Transverse colon (tissue), 4 donors: ENCODE data around the gene SELE.

ENCODE experiments used
- CTCF ChIP-seq, 5 experiments: fragments of 200-600 bp in 3 of 5; fragments of 450-650 bp in 2 of 5; sonication (generic) in 3 of 5; IDR thresholded peaks; 1 replicate in 2 of 5; 2 replicates in 3 of 5; pipeline ENCODE4 v1.5.1; 2016 to 2017; ENCODE audit warnings: antibody characterized with exemption in 5 of 5, inconsistent platforms in 3 of 5, mild to moderate bottlenecking in 2 of 5, moderate library complexity in 1 of 5
- EP300 ChIP-seq: sonication (generic); formaldehyde crosslinking; IDR thresholded peaks from one replicate; pipeline ENCODE4 v1.6.1; 2017; ENCODE audit warnings: antibody characterized with exemption, low read depth
- POLR2A ChIP-seq: fragments of 450-650 bp; IDR thresholded peaks from one replicate; pipeline ENCODE4 v1.6.1; 2016; ENCODE audit warnings: antibody characterized with exemption, mild to moderate bottlenecking, moderate library complexity
- POLR2AphosphoS5 ChIP-seq, 3 donors: sonication (generic); formaldehyde crosslinking; IDR thresholded peaks; one replicate each; pipeline ENCODE4 v1.6.1; 2016; ENCODE audit warnings: antibody characterized with exemption in 3 of 3

DNA sequence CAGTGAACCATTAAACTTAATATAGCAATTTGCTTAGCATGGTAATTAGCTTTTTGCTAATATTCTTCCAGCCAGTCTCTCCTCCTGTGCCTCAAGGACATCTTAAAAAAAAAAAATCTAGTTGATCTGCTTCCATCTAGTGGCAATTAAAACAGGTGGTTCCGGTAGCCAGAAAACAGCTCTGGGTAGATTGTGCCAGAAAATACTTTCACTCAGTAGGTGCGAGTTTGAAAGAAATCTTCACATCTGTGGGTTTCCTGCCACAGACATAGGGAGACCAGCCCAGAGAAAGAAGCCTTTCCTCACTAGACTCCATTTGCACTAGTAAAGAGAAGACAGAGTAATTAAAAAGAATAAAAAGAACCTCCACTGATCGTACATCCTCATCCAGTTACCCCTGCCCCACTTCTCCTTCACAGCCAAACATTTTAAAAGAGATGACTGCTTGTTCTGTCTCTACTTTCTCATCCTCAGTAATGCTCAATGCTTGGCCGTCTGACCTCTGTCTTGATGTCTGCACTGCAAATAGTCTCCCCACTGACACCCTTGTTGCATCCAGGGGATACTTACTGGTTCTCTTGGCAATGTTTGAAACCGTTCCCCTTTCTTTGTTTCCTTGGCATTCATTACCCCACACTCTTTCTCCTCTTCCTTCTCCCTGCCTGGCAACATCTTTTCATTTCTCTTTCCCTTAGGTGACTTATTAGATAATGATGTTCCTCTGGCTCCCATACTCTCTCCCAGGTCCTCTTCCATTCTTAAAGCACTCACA, 39.4 kb downstream of the SELE start:
- TF ChIP-seq CTCF (IDR thresholded peaks at IDR 0.05) (no peak), POLR2AphosphoS5 (IDR thresholded peaks at IDR 0.05) (no peak), EP300 (no peak), POLR2A (no peak)
